Activated CD4-positive, alpha-beta T cell treated with anti-CD3 and anti-CD28 coated beads, Interleukin-10, Interleukin-2, amounts not matched to agents 100 ng/mL and 50 ng/mL, durations not matched to agents 16 hours and 8 hours (primary cell): ENCODE results near the gene COPRS.

Source experiments
- DNase-seq: peaks from one replicate; pipeline ENCODE4 v3.0.0-alpha.2; 2020

Gene COPRS

DNA sequence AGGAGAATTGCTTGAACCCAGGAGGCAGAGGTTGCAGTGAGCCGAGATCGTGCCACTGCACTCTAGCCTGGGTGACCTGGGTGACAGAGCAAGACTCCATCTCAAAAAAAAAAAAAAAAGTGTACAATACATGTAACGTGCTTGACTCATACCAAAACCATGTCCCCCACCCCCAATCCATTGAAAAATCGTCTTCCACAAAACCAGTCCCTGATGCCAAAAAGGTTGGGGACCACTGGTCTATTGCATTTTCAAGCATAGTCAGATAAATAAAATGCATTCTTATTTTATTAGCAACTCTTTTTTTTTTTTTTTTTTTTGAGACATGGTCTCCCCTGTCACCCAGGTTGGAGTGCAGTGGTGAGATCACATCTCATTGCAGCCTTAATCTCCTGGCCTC lies 52.1 kb downstream of the COPRS start:
- no peak for DNase-seq

GRCh38 chr17:31803494-31804213 lies 55.4 kb downstream of the COPRS start:
- DNase-seq, result no peak

DNA sequence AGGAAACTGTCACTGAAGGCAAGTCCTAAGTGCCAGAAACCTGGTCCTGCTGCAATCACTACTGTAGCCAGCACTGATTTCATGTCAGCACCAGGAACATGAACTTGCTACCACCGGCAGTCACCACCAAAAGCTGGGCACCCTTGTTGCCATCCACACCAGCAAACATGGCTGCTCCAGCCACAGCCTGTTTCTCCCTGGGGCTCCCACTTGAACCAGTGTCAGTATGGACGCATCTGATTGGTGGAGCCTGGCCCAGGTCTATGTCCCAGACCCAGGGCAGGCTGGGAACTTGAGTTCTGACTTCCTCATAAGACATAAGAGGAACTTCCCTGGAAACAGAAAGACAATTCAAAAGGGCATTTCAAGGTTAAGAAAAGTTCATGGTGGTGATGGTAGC lies 56.5 kb downstream of the COPRS start:
- DNase-seq, result no peak
